ENCODE data around the gene TTC9B. TPM values are rescaled to one million over a fixed set of nuclear protein-coding genes. Genes with fewer than 3 reads are reported as not detected.

TTC9B gene
- total and polyA plus RNA-seq, 8 donors, result 0.11 to 0.20 (median 0.15) TPM; not detected in 2

GRCh38 chr19:40229926-40230417 lies 11.8 kb upstream of the TTC9B start:
- peaks cover 15 to 36% of the 10 kb centered on the region in 2 donors for H3K27me3 ChIP-seq
- H3K27ac ChIP-seq, result no peak overlapping the region
- no peak for TF ChIP-seq CTCF (IDR thresholded peaks at IDR 0.05)
- no peak for ATAC-seq
- H3K36me3 ChIP-seq, result peaks cover 0 to 27% of the 10 kb centered on the region in 2 donors
- H3K4me3 ChIP-seq, result no peak overlapping the region
- intact Hi-C loops (cut with DNase I), result no loop called here
- no peak for DNase-seq
- no peaks in the 10 kb centered on the region for H3K9me3 ChIP-seq
- H3K4me1 ChIP-seq, result peaks cover 17 to 29% of the 10 kb centered on the region in 2 donors

GRCh38 chr19:40229484-40229883 lies 11.3 kb upstream of the TTC9B start:
- Histone ChIP-seq H3K4me1 (peaks cover 17 to 29% of the 10 kb centered on the region in 2 donors), H3K4me3 (no peak overlapping the region), H3K27ac (no peak overlapping the region), H3K36me3 (peaks cover 0 to 22% of the 10 kb centered on the region in 2 donors), H3K9me3 (no peaks in the 10 kb centered on the region), H3K27me3 (peaks cover 18 to 41% of the 10 kb centered on the region in 2 donors)
- intact Hi-C loops (cut with DNase I), result no loop called here
- DNase-seq (no peak), ATAC-seq (no peak)
- no peak for TF ChIP-seq CTCF (IDR thresholded peaks at IDR 0.05)

GRCh38 chr19:40228863-40229262 lies 10.7 kb upstream of the TTC9B start:
- H3K4me3 ChIP-seq, result no peak overlapping the region
- DNase-seq (no peak), ATAC-seq (no peak)
- peaks cover 17 to 29% of the 10 kb centered on the region in 2 donors for H3K4me1 ChIP-seq
- H3K27ac ChIP-seq, result no peak overlapping the region
- no peak for TF ChIP-seq CTCF (IDR thresholded peaks at IDR 0.05)
- H3K36me3 ChIP-seq, result peaks cover 0 to 16% of the 10 kb centered on the region in 2 donors
- H3K27me3 ChIP-seq, result peaks cover 23 to 47% of the 10 kb centered on the region in 2 donors
- no peaks in the 10 kb centered on the region for H3K9me3 ChIP-seq
- intact Hi-C loops (cut with DNase I), result no loop called here

- Histone ChIP-seq H3K4me3 (no peak overlapping the region), H3K36me3 (peaks cover 0 to 11% of the 10 kb centered on the region in 2 donors), H3K27me3 (peaks cover 27 to 52% of the 10 kb centered on the region in 2 donors), H3K9me3 (no peaks in the 10 kb centered on the region), H3K27ac (no peak overlapping the region), H3K4me1 (peaks cover 17 to 29% of the 10 kb centered on the region in 2 donors)
- ATAC-seq (no peak), DNase-seq (no peak)
- intact Hi-C loops (cut with DNase I), result no loop called here
- no peak for TF ChIP-seq CTCF (IDR thresholded peaks at IDR 0.05)
Observed at GRCh38 chr19:40228346-40228745, 10.2 kb upstream of the TTC9B start.

GRCh38 chr19:40225440-40226305 lies 7.5 kb upstream of the TTC9B start:
- Histone ChIP-seq H3K27me3 (peaks cover 30 to 71% of the 10 kb centered on the region in 2 donors), H3K27ac (no peak overlapping the region), H3K4me1 (peaks cover 13 to 14% of the 10 kb centered on the region in 2 donors), H3K36me3 (no peaks in the 10 kb centered on the region), H3K9me3 (peaks cover 0 to 3% of the 10 kb centered on the region in 2 donors), H3K4me3 (peak overlapping the region in 1 of 2 donors; percentile 6)
- no peak for TF ChIP-seq CTCF (IDR thresholded peaks at IDR 0.05)
- no peak for ATAC-seq
- DNase-seq, result no peak
- intact Hi-C loops (cut with DNase I), result no loop called here

All from left lung (tissue), 10 donors.